Effector memory CD4-positive, alpha-beta T cell (primary cell): ENCODE data around the gene CLEC18B.
"Not testable (repeated sequence)": the region's sequence is repeated elsewhere in the genome, so short reads cannot be mapped to it uniquely, and the experiment has no call there.

Experiments
- DNase-seq, 3 donors: peaks; one replicate each; pipeline ENCODE4 v3.0.0-alpha.2; 2020
- H3K27ac ChIP-seq: 2 replicates; pipeline ENCODE4 v1.7.0; 2013; ENCODE audit warnings: mild to moderate bottlenecking, low read length, moderate library complexity; ENCODE audit not compliant: insufficient read depth, poor library complexity, severe bottlenecking
- H3K27me3 ChIP-seq: replicated peaks from 2 replicates; pipeline ENCODE4 v1.7.0; 2013; ENCODE audit warnings: mild to moderate bottlenecking, low read length; ENCODE audit not compliant: insufficient read depth, control insufficient read depth, poor library complexity, severe bottlenecking
- H3K36me3 ChIP-seq: 2 replicates; pipeline ENCODE4 v1.7.0; 2013; ENCODE audit warnings: mild to moderate bottlenecking, low read length, moderate library complexity; ENCODE audit not compliant: control insufficient read depth, insufficient read depth
- H3K4me1 ChIP-seq: 2 replicates; pipeline ENCODE4 v1.7.0; 2013; ENCODE audit warnings: low read length, mild to moderate bottlenecking; ENCODE audit not compliant: control insufficient read depth, insufficient read depth, poor library complexity, severe bottlenecking
- H3K4me3 ChIP-seq: 2 replicates; pipeline ENCODE4 v1.7.0; 2013; ENCODE audit warnings: low read length, low read depth, mild to moderate bottlenecking; ENCODE audit not compliant: insufficient read depth, poor library complexity, severe bottlenecking
- H3K9me3 ChIP-seq: 2 replicates; pipeline ENCODE4 v1.7.0; 2013; ENCODE audit warnings: mild to moderate bottlenecking, low read length, moderate library complexity; ENCODE audit not compliant: control insufficient read depth

CLEC18B gene

GRCh38 chr16:74446866-74447265, 25.6 kb upstream of the CLEC18B start:
- H3K36me3 ChIP-seq, result peaks cover 37% of the 10 kb centered on the region
- no peak overlapping the region for H3K27ac ChIP-seq
- H3K4me3 ChIP-seq, result no peak overlapping the region
- DNase-seq, result no peak
- no peaks in the 10 kb centered on the region for H3K9me3 ChIP-seq
- no peaks in the 10 kb centered on the region for H3K27me3 ChIP-seq
- H3K4me1 ChIP-seq, result no peaks in the 10 kb centered on the region

- peaks cover 10% of the 10 kb centered on the region for H3K36me3 ChIP-seq
- H3K9me3 ChIP-seq, DNase-seq, H3K27me3 ChIP-seq, H3K27ac ChIP-seq, H3K4me3 ChIP-seq, H3K4me1 ChIP-seq: not testable (repeated sequence)
These were observed 22.5 kb upstream of the CLEC18B start for GRCh38 chr16:74443624-74444346.

GRCh38 chr16:74439685-74440084, 18.4 kb upstream of the CLEC18B start:
- no peak for DNase-seq
- Histone ChIP-seq H3K27me3 (no peaks in the 10 kb centered on the region), H3K9me3 (no peaks in the 10 kb centered on the region), H3K36me3 (no peaks in the 10 kb centered on the region), H3K4me1 (peaks cover 19% of the 10 kb centered on the region), H3K27ac (no peak overlapping the region), H3K4me3 (no peak overlapping the region)

GRCh38 chr16:74438492-74438979, 17.3 kb upstream of the CLEC18B start:
- no peaks in the 10 kb centered on the region for H3K36me3 ChIP-seq
- H3K4me3 ChIP-seq, result peak overlapping the region; percentile 1
- no peak for DNase-seq
- peaks cover 19% of the 10 kb centered on the region for H3K4me1 ChIP-seq
- peak overlapping the region; percentile 30 for H3K27ac ChIP-seq
- H3K27me3 ChIP-seq, result no peaks in the 10 kb centered on the region
- no peaks in the 10 kb centered on the region for H3K9me3 ChIP-seq

- Histone ChIP-seq H3K9me3 (no peaks in the 10 kb centered on the region), H3K27me3 (no peaks in the 10 kb centered on the region), H3K4me1 (no peaks in the 10 kb centered on the region), H3K4me3 (no peak overlapping the region), H3K36me3 (no peaks in the 10 kb centered on the region), H3K27ac (no peak overlapping the region)
- no peak for DNase-seq
These were observed 10.2 kb upstream of the CLEC18B start for GRCh38 chr16:74431516-74431915.

DNA sequence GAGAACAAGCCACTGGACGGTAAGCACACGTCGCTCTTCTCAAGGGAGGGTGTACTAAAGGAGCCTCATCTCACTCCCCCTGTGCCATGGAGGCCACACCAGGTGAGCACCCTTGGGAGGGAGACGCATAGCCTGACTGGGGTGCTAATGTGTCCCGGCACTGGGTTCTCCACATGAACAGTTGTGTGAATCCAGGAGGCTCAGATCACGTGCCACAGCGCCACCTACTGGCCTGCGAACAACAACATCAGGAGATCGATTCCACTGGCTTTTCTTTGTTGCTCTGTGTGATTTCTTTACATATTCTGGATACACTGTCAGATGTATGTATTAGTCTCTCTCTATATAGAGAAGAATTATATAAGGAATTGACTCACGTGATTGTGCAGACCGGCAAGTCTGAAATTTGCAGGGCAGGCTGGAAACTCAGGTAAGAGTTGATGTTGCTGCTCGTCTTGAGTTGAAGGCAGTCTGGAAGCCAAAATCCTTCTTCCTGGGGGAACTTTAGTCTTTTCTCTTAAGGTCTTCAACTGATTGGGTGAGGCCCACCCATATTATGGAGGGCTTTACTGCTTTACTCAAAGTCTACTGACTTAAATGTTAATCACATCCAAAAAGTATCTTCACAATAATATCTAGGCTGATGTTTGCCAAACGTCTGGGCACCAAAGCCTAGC, 8.9 kb upstream of the CLEC18B start:
- not testable (repeated sequence) for H3K4me3 ChIP-seq, H3K36me3 ChIP-seq
- peak in 2 of 3 donors; percentile 13 to 36 for DNase-seq

GRCh38 chr16:74428493-74428892, 7.2 kb upstream of the CLEC18B start:
- H3K9me3 ChIP-seq, H3K4me3 ChIP-seq, DNase-seq, H3K27me3 ChIP-seq, H3K4me1 ChIP-seq, H3K27ac ChIP-seq, H3K36me3 ChIP-seq: not testable (repeated sequence)

More for the DNA sequence above, 8.9 kb upstream of the CLEC18B start:
- H3K27ac ChIP-seq, H3K9me3 ChIP-seq, H3K4me1 ChIP-seq, H3K27me3 ChIP-seq: not testable (repeated sequence)

- not testable (repeated sequence) for H3K36me3 ChIP-seq, H3K4me3 ChIP-seq, H3K27ac ChIP-seq, H3K27me3 ChIP-seq, H3K9me3 ChIP-seq, H3K4me1 ChIP-seq, DNase-seq
These were observed 4.5 kb upstream of the CLEC18B start for GRCh38 chr16:74425751-74426150.

GRCh38 chr16:74423721-74424120, 2.4 kb upstream of the CLEC18B start:
- H3K27ac ChIP-seq, H3K4me1 ChIP-seq, H3K27me3 ChIP-seq, H3K9me3 ChIP-seq, H3K4me3 ChIP-seq, DNase-seq, H3K36me3 ChIP-seq: not testable (repeated sequence)

DNA sequence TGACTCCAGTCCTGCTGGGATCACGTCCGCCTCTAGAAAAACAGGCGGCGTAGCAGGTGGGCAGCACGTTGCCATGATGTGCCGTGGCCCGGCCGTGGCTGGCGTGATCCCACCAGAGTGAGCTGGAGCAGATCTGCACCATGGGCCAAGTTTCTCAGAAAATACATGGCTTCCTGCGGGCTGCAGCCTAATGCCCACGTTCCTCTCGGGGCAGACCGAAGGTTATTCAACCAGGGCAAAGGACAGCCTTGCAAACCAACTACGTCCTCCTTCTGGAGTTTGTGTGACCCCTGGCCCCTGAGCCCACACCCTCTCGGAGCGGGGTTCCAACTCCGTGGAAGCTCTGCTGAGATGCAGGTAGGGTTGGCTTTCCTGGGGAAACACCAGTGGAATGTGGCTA, 808 bp upstream of the CLEC18B start:
- H3K4me1 ChIP-seq, H3K9me3 ChIP-seq, H3K36me3 ChIP-seq, H3K4me3 ChIP-seq, H3K27me3 ChIP-seq, DNase-seq, H3K27ac ChIP-seq: not testable (repeated sequence)
